ENCODE data around the gene SPECC1L.

Gene SPECC1L

DNA sequence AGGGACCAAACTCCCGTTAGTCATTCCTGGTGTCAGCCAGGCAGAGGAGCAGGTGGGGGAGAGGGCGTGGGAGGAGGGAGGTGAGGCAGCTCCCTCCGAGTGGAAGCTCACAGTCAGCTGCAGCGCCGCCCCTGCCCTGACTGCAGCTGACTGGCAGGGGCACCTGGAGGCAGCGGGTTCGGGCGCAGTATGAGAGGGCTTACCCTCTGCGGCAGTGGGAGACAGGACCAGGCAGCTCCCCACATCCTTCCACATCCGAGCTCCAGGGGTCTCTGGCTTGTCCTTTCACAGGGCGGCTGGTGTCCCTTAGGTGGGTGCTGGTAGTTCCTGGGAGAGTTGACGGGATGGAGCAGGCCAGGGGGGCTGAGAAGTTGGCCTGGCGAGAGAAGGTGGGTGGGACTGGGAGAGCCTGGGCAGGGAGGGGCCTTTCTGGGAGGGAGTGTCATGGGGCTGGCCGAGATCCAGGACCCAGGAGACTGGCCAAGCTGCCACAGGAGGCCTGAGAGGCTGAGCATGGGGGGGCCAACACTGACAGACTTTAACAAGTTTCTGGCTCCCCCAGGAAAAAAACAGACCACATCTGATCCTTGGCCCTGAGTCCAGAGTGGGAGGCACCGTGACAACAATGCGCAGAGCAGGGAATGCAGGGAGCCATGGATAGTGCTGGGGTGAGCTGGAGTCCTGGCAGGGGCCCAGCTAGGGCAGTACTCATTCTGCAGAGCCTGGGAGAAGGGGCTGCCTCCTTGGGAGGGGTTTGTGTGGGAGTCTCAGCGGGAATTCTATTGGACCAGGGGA, 161.6 kb downstream of the SPECC1L start:
- DNase-seq: peak; percentile 23

DNA sequence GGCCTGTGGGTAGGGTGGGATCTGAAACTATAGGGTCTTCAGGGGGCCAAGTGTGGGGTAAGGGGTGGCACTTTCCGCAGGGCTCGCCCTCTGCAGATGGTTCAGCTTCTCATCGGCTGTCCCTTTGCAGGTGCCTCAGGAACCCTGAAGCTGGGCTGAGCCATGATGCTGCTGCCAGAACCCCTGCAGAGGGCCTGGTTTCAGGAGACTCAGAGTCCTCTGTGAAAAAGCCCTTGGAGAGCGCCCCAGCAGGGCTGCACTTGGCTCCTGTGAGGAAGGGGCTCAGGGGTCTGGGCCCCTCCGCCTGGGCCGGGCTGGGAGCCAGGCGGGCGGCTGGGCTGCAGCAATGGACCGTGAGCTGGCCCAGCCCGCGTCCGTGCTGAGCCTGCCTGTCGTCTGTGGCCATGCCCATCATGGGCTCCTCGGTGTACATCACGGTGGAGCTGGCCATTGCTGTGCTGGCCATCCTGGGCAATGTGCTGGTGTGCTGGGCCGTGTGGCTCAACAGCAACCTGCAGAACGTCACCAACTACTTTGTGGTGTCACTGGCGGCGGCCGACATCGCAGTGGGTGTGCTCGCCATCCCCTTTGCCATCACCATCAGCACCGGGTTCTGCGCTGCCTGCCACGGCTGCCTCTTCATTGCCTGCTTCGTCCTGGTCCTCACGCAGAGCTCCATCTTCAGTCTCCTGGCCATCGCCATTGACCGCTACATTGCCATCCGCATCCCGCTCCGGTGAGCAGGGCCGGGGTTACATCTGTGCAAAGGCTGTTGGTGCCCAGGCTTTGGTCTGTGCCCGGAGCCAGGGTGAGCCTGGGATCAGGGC, 162.6 kb downstream of the SPECC1L start:
- DNase-seq: no peak

DNA sequence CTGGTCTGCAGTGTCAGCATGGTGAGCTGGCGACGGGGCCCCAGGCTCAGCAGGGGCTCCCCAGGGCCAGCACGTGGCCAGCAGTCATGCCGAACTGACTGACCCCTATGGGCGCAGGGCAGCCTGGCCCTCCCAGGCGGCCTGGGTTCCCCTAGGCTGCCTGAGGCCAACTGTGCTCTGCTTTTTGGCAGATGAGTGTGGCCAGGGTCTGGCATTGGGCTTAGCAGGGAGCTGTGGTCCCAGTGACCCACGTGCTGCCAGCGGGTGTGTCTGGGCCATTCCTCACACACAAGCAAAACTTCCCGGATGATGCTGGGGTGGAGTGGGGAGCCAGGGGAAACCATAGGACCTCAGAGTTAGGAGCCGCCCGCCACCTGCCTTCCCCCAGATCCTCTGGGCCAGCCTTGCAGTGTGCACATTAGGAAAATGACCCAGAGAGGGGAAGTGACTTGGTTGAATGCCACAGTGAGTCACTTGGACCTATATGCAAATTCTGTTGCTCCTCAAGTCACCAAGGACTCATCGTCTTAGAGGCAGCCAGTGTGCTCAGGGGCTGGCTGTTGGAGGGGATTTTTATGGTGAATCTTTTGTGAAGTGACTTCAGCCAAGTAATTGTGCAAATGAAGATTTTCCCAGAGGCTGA, 163.3 kb downstream of the SPECC1L start:
- DNase-seq: peak; percentile 50

DNA sequence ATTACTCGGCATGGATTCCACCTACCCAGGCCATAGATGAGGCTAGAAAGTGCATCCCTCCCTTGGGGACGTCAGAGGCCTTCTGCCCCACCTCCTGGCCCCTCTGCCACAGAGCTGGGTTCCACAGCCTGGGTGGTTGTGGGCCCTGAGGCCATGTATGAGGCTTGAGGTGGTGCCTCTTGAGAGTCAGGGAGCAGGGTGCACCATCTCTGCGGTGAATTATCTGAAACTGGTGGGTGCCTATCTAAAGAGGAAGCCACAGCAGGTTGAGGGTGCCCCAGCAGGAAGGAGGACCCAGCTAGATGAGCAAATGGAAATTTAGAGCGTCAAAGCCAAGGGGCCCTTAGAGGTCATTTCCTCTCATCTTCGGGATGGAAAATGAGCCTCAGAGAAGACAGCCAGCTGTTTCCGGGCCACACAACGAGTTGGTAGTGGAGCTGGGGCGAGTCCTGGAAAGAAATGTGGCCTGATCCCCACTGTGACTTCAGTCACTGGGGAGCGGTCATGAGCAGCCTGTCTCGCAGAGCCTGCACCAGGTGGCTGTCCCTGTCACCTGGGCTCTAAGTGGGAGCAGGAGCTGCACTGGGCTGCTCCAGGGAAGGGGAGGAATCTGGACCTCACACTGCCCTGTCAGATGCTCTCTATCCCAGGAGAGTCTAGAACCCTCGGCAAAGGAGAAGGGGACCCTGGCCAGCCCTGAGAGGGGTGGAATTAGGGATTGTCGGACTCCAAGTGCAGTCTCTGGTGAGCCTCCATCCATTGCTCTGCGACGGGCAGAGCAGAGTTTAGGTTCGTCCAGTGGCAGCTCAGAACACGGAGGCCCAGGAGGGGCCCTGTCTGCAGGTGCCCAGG, 164.1 kb downstream of the SPECC1L start:
- DNase-seq: no peak

DNA sequence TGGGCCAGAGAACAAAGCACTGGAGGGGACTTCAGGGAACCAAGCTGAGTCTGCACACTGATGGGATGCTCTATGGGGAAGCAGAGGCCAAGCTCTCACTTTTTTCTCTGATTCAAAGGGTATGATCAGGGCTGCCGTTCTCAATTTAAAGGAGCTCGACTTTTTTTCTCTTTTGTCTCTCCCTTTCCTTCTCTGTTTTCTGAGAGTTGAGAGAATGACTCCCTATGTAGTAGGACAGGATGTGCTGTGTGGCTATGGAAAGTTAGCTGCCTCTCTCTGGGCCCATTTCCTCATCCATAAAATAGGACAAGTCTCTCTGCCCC, 164.7 kb downstream of the SPECC1L start:
- no peak for DNase-seq

DNA sequence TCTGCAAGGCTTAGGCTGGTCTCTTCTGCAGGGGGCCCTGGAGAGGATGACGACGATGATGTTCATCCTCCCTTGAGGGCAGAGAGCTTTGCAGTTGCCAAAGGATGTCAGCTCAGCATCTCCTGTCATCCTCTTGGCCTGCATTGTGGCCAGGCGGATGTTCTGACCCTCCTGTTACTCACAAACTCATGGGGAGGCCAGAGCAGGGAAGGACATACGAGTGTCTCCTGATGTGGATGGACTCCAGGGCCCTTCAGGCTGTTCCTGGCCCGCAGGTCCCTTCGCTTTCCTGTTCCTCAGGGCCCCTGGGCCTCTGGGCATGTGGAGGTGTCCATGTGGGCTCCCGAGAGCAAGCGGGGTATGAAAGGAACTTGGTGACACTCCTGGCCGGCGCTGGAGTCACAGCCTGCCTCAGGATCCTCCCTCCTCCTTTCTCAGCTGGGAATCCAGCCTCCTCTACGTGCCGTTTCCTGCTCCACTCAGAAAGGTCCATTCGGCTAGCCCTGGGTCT, 165.3 kb downstream of the SPECC1L start:
- peak; percentile 33 for DNase-seq

DNA sequence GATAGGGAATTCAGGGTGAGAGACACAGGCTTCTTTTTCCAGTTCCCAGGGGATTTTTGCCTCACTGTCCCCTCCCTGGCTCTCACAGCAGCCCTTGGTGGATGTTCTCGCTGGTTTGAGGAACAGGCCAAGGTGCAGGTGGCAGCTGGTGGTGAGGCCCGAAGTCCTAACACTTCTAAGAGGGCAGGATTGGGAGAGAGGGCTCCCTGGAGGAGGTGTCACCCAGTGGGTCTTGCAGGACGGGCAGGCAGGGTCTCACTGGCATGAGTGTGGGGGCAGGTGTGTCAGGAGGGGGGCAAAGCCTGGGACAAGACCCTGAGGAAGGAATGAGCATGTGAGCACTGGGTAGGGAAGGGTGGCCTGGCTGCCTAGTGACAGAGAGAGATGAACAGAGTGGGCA, 165.9 kb downstream of the SPECC1L start:
- no peak for DNase-seq

DNA sequence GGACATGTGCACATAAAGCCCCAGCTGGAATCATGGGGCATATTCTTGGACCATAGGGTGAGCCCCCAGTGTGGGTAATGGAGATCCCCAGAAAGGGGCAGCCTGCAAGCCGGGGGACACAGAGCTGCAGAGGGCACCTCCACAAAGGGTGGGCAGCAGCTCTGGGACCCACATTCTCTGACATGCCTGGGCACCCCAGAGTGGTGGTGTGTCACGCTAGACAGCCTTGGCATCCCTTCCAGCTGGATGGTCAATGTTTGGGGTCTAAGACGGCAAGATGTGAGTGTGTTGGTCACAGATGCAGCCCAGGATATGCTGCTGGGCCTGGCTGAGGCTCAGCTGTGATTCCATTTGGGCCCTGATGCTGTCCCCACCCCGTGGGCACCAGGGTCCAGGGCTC, 166.5 kb downstream of the SPECC1L start:
- no peak for DNase-seq

DNA sequence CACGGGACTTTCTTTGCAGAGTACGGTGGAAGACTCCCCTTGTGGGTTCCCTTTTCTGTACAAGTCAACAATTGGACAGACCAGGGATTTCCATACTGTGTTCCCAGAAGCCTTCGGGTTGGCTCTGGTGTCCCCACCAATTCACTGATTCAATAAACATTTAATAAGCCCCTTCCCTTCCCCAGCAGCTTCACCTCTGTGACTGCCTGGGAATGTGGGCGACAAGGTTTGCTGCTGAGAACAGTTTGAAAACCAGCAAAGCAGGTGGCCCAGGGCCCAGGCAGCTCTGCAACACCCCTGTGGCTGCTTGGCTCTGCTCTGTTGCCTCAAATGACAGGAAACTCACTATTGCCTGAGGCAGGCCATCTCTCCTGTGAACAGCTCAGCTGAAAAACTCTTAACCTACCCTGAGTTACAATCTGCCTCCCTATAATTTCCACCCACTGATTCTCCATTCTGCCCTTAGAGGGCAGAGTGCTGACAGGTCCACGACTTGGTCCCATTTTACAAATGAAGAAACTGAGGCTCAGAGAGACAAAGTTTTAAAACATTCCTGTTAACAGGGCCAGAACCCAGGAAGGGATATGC, 167.2 kb downstream of the SPECC1L start:
- DNase-seq: no peak

DNA sequence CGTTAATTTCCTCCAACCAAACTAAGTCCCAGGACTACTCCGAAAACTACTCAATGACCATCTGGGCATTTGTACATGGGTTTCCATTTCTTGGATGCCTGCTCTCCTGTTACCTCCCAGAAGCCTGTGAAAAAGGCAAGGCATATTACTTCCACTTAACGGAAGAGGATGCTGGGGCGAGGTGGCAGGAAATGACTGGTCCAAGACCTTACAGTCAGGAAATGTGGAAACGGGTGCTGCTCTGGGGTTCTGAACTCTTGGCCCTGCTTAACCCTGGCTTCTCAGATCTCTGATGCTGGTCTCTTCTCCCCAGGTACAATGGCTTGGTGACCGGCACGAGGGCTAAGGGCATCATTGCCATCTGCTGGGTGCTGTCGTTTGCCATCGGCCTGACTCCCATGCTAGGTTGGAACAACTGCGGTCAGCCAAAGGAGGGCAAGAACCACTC, 169.7 kb downstream of the SPECC1L start:
- no peak for DNase-seq

DNA sequence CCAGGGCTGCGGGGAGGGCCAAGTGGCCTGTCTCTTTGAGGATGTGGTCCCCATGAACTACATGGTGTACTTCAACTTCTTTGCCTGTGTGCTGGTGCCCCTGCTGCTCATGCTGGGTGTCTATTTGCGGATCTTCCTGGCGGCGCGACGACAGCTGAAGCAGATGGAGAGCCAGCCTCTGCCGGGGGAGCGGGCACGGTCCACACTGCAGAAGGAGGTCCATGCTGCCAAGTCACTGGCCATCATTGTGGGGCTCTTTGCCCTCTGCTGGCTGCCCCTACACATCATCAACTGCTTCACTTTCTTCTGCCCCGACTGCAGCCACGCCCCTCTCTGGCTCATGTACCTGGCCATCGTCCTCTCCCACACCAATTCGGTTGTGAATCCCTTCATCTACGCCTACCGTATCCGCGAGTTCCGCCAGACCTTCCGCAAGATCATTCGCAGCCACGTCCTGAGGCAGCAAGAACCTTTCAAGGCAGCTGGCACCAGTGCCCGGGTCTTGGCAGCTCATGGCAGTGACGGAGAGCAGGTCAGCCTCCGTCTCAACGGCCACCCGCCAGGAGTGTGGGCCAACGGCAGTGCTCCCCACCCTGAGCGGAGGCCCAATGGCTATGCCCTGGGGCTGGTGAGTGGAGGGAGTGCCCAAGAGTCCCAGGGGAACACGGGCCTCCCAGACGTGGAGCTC, 170.2 kb downstream of the SPECC1L start:
- DNase-seq: no peak

DNA sequence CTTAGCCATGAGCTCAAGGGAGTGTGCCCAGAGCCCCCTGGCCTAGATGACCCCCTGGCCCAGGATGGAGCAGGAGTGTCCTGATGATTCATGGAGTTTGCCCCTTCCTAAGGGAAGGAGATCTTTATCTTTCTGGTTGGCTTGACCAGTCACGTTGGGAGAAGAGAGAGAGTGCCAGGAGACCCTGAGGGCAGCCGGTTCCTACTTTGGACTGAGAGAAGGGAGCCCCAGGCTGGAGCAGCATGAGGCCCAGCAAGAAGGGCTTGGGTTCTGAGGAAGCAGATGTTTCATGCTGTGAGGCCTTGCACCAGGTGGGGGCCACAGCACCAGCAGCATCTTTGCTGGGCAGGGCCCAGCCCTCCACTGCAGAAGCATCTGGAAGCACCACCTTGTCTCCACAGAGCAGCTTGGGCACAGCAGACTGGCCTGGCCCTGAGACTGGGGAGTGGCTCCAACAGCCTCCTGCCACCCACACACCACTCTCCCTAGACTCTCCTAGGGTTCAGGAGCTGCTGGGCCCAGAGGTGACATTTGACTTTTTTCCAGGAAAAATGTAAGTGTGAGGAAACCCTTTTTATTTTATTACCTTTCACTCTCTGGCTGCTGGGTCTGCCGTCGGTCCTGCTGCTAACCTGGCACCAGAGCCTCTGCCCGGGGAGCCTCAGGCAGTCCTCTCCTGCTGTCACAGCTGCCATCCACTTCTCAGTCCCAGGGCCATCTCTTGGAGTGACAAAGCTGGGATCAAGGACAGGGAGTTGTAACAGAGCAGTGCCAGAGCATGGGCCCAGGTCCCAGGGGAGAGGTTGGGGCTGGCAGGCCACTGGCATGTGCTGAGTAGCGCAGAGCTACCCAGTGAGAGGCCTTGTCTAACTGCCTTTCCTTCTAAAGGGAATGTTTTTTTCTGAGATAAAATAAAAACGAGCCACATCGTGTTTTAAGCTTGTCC, 171.0 kb downstream of the SPECC1L start:
- no peak for DNase-seq

DNA sequence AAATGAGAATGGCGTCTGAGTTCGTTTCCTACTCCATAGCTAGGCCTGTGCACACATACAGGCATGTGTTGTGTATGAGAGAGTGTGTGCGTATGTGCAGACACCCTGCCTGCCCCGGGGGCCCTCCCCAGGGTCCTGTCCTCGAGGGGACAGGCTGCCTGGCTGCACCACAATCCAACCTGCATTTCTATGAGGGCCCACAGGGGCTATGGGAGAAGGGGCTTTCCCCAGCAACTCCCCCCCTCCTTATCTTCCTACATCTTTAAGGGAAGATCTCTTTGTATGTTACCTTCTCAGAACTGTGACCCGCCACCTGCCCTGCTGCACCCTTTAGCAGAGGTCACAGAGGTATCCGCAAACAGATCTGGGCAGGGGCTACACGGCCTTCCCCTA, 171.7 kb downstream of the SPECC1L start:
- DNase-seq: no peak

DNA sequence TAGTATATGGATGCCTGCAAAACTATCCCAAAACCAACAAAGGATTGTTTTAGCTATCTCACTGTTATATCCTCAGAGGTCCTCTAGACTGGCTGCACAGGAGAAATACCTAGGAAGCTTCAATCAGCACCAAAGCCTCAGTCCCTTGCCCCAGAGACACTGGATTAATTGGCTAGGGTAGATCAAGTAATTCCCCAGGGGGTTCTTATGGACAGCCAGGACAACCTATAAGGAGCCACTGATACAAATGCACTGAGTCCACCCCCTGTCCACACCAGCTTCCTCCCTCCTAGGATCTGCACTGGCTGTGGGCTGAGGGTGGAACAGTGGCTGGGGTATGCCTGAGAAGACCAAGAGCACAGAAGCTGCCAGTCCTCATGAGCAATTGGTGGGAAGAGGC, 173.0 kb downstream of the SPECC1L start:
- DNase-seq: no peak

DNA sequence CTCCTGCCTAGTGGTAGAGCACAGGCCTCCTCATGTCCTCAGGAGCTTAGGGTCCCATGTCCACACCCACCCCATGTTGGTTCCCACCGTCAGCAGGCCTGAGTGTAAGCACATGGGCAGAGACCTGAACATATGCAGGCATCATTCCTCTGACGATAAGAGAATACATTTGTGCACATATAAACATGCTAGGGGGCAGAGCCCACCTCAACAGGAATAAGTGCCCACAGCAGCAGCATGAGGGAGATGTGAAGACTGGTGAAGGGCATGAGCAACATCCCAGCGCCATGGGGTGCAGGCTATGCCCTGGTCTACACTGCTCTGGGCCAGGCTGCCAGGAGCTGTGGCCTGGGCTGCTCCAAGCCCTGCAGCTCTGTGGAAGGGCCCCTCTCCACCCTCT, 173.6 kb downstream of the SPECC1L start:
- DNase-seq: no peak

DNA sequence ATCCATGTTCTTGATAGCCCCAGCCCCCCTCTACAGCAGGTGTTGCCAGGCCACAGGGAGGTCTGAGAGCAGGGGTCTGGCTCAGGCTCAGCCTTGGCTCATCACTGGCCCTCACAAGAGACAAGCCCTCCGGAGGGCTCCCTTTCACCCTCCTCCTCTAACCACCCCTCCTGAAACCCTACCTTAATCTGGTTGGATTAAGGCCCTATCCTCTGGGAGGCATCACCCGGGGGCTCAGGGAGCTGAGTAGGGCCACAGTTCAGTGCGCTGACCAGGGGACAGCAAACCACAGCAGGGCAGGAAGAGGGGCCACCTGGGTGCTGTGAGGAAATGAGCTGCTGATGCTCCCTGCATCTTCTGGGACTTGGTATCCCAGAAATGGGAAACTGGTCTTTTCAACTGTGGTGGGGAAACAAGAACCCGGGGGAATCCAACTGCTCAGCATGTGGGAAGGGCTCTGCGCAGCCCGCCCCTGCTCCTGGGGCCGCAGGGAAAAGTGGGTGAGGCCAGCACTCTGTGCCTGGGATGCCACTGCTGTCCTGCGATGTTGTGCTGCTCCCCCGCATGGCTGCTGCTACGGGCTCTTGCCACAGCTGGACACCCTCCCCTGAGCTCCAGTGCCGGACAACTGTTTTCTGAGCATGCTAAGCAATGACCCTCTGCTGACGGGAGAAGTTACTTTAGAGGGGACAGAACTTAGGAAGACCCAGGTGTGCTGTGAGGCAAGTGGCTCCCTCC, 174.3 kb downstream of the SPECC1L start:
- DNase-seq: no peak

DNA sequence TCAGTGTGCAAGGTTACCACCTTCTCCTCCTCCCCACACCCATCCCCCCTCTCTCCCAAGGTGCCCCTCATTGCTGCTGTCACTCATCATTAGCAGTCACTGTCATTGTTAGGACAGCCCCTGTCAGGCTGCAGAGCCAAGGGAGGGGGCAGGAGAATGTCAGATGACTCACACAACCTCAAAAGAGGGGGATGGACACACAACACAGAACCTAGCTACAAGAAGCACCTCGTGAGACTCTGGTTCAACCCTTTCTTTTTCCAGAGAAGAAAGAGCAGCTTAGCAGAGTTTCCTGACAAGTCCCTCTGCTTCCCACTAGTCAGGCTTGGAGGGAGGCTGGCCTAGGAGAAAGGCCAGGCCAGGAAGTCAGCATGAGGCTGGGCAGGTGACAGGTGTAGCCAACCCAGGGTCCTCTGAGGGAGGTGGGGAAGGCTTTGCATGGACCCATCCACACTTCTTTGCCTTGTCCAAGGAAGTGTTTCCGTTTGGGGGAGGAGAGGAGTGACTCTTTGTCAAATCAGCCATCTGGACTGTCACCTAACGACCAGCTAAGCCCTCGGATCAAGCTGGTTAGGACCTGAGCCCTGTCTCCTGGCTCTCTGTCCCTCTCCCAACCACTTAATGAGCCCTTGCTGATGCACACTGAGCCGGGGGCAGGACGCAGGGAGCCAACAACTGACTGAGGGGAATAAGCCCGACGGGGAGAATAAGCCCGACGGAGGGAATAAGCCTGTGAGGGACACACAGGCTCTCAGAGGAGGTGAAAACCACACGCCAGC, 175.0 kb downstream of the SPECC1L start:
- no peak for DNase-seq

DNA sequence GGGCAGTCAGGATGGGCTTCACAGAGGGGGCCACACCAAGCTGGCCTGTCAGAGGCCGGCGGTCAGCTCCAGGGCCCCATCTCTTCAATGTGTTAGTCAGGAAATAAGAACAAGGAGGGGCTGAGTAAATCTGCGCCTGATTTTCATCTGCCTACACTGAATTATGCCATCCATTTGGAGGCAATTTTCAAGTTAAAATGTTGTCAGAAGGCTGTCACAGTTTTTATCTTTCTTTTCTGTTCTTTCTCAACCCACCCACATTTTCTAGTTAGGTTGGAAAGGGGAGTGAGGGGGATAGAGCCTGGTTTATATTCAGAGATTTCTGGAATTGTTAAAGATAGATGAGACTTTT, 175.6 kb downstream of the SPECC1L start:
- no peak for DNase-seq

DNA sequence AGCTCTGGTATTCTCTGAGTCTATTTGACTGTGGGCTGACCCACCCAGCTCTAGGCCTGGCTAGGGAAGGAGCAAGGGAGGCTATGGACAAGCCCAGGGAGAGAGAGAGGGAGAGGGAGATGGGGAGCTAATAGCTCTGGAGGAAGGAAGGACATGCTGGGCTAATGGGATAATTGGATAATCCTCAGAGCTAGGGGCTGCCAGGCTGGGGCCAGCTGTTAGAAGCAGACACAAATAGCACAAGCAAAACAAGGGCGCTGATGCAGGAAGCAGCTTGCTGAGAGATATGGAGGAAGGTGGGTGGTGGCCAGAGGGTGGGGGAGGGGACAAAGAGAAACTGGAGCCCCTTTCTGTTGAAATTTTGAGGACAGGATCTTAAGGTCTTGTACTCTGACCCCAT, 180.0 kb downstream of the SPECC1L start:
- DNase-seq: no peak

Data from fibroblast of skin of right quadriceps (primary cell).